Measurements from ENCODE around the gene TMEM88.
"Not testable (repeated sequence)": the region's sequence is repeated elsewhere in the genome, so short reads cannot be mapped to it uniquely, and the experiment has no call there.

TMEM88 gene, protein sequence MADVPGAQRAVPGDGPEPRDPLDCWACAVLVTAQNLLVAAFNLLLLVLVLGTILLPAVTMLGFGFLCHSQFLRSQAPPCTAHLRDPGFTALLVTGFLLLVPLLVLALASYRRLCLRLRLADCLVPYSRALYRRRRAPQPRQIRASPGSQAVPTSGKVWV

DNA sequence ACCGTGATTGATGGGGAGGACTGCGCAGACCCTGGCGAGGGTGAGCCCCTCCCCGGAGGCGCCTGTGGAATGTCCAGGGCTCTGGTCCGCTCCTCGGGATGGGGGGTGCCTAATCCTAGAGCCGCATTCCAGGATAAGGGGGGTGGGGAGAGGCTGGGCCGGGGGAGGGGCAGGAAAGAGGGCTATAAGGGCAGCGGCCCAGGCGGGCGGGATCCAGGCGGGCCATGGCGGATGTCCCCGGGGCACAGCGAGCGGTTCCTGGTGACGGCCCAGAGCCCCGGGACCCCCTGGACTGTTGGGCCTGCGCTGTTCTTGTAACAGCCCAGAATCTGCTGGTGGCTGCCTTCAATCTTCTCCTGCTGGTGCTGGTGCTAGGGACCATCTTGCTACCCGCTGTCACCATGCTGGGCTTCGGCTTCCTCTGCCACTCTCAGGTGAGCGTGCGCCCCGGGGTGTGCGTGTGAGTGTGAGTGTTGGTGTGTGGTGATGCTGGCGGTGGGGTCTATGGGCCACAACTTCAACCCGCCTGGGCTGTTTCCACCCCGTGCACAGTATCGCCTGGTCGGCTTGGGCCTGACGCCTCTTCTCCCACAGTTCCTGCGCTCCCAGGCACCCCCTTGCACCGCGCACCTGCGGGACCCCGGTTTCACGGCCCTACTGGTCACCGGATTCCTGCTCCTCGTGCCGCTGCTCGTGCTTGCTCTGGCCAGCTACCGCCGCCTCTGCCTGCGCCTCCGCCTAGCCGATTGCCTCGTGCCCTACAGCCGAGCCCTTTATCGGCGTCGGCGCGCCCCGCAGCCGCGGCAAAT lies at the start of gene TMEM88:
TMEM88 (plus strand) TSS at position 216 of the 809 bp plus-strand sequence; CDS start at position 225, 9 bp downstream.
- TF ChIP-seq POLR2A (IDR thresholded peaks at IDR 0.05; ENCODE audit: low read depth, low read length) = no peak
- FAIRE-seq = no peak

DNA sequence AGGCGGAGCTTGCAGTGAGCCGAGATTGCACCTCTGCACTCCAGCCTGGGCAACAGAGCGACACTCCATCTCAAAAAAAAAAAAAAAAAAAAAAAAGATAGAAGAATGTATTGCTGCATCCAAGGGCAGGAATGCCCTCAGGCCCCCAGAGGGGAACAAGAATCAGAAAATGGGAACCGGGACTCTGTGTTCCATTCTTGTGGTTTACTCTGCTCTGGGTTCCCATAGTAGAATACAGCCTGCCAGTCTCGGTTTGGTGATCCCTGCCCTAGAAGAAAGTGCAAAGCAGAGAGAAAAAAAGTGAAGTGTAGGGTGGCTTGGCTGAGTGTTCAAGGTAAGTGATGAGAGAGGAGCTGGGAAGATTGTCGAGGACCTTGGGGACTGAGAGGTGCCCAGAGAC lies 48.3 kb upstream of the TMEM88 start:
- FAIRE-seq (no peak), DNase-seq (ENCODE audit: insufficient read length, low spot score) (no peak)
- no peak for TF ChIP-seq POLR2A (IDR thresholded peaks at IDR 0.05; ENCODE audit: low read depth, low read length)

More for the DNA sequence above, at the start of gene TMEM88:
- DNase-seq (ENCODE audit: insufficient read length, low spot score) = no peak

DNA sequence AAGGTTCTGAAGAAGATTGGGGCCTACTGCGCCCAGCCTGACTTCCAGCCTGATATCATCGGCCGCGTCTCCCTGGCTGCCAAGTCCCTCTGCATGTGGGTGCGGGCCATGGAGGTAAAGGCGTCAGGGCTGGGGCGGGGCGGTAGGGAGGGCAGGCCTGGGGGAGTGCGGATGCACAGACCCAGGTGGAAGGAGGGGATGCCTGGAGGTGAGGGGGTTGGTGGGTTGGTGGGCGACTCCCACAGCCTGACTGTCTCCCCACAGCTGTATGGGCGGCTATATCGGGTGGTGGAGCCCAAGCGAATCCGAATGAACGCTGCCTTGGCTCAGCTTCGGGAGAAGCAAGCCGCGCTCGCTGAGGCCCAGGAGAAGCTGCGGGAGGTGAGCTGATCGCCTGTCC lies 47.7 kb upstream of the TMEM88 start:
- DNase-seq (ENCODE audit: insufficient read length, low spot score) (no peak), FAIRE-seq (no peak)
- TF ChIP-seq POLR2A (IDR thresholded peaks at IDR 0.05; ENCODE audit: low read depth, low read length) = no peak

DNA sequence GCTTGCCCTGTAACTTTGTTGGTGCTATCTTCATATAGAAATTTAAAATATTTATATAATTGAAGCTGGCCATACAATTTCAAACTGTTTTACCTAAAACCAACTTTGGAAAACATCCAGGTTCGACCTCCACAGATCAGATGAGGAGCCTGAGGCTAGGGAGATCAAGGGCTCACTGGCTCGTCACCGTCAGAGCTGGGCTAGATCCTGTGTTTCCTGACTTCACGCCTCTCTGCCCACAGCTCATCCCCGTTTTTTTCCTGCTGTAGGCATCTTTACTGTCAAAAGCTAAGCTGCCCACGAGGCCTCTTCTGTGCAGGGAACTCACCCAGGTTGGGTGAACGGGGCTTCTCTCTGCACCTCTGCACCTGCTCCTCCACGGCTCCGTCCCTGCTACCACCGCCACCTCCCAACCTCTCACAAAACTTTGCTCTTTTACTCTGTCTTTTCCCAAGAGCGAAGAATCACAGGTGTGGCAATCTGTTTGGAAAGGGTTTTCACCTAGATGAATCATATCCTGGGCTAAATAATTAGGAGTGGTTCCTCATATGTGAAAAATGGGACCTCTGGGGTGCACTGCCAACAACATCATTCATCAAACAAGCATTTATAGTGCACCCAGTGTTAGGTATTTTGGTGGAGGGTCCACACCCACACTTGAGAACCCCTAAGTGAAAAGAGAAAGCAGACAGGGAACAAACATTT lies 45.6 kb upstream of the TMEM88 start:
- FAIRE-seq (no peak), DNase-seq (ENCODE audit: insufficient read length, low spot score) (no peak)
- no peak for TF ChIP-seq POLR2A (IDR thresholded peaks at IDR 0.05; ENCODE audit: low read depth, low read length)

DNA sequence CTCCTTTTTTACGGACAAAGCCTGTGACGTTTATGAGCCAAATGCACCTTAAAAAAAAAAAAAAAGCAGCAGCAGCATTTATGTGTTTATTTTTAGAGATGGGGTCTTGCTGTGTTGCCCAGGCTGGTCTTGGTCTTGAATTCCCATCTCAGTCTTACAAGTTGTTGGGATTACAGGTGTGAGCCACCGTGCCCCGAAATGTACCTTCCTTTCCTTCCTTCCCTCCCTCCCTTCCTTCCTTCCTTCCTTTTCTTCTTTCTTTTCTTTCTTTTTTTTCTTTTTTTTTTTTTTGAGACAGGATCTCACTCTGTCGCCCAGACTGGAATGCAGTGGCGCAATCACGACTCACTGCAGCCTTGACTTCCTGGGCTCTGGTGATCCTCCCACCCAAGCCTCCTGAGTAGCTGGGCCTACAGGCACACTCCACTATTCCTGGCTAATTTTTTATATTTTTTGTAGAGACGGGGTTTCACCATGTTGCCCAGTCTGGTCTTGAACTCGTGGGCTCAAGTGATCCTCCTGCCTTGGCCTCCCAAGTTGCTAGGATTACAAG lies 45.0 kb upstream of the TMEM88 start:
- not testable (repeated sequence) for FAIRE-seq; DNase-seq (ENCODE audit: insufficient read length, low spot score)

DNA sequence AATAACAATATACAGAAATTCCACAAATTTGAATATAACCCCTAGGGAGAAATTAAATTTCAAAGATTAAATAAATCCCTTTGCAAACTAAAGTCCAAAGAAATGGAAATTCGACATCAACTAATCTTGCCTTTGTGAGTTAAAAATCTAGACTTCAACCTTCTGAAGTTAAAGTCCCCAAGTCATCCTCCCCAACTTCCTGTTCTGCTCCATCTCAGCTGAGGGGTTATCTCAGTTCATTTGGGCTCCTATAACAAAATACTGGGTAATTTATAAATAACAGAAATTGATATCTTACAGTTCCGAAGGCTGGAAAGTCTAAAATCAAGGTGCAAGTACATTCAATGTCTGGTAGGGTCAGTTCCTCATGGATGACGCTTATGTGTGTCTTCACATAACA lies 43.6 kb upstream of the TMEM88 start:
- no peak for DNase-seq (ENCODE audit: insufficient read length, low spot score)
- no peak for FAIRE-seq
- TF ChIP-seq POLR2A (IDR thresholded peaks at IDR 0.05; ENCODE audit: low read depth, low read length) = no peak

DNA sequence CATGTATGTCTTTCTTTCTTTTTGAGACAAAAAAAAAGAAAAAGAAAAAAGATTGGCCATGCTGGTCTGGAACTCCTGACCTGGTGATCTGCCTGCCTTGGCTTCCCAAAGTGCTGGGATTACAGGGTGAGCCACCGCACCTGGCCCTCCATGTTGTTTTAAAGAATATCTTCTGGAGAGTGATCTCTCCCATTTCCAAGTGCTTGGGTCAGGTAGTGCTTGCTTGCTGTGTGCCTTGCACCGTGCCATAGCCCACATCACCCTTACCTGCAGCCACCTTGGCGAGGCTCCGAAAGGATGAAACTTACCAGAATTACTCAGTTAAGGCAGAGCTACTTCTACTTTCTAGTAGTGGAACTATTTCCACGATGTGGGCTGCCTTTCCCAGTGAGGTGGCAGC lies 39.9 kb upstream of the TMEM88 start:
- FAIRE-seq (no peak), DNase-seq (ENCODE audit: insufficient read length, low spot score) (no peak)
- TF ChIP-seq POLR2A (IDR thresholded peaks at IDR 0.05; ENCODE audit: low read depth, low read length) = no peak

DNA sequence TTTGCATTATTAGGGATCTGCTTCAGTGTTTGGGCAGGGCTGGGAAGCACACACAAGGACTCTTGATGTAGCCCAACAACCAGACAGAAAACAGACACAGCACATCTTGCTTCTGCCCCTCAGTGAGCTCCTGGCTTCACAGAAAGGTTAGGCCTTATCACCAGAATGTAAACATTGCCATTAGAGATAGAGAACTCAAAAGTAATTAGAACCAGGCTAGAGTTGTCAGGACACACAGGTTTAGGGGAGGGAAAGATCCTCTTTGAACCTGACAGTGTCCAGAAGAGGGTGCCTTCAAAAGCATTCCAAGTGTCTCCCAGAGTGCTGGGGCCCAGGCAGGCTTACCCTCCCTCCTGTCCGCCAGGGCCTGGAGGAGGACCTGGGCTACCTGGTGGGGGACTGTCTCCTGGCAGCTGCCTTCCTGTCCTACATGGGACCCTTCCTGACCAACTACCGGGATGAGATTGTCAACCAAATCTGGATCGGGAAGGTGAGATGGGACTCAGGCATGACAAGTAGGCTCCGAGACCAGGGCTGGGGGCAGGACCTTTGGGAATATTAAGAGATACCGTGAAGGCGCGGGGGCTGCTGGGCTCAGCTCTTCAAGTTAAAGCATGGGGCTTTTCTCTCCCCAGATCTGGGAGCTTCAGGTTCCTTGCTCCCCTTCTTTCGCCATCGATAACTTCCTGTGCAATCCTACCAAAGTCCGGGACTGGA lies 37.8 kb upstream of the TMEM88 start:
- TF ChIP-seq POLR2A (IDR thresholded peaks at IDR 0.05; ENCODE audit: low read depth, low read length) = no peak
- FAIRE-seq (no peak), DNase-seq (ENCODE audit: insufficient read length, low spot score) (no peak)

DNA sequence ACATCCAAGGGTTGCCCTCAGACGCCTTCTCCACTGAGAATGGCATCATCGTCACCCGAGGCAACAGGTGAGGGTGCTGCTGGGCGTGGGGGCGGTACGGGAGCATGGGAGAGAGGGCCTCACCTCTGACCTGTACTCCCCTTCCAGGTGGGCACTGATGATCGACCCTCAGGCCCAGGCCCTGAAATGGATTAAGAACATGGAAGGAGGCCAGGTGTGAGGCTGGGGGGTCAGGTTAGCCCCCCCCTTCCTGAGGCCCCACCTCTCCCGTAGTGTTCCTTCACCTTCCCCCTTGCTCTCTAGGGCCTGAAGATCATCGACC lies 37.3 kb upstream of the TMEM88 start:
- FAIRE-seq = no peak
- no peak for TF ChIP-seq POLR2A (IDR thresholded peaks at IDR 0.05; ENCODE audit: low read depth, low read length)
- no peak for DNase-seq (ENCODE audit: insufficient read length, low spot score)

DNA sequence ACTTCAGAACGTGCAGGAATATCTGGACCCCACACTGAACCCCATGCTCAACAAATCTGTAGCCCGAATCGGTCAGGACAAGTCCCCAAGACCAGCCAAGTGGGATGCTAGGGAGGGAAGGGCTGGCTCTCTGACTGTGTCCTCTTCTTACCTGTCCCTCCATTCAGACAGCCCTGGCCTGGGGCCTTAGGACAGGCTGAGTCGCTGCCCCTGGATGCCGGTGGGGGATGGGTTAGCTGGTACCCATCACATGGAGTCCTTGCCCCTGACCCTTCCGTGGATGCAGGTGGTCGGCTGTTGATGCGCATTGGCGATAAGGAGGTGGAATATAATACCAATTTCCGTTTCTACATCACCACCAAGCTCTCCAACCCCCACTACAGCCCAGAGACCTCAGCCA lies 36.8 kb upstream of the TMEM88 start:
- DNase-seq (ENCODE audit: insufficient read length, low spot score) = no peak
- TF ChIP-seq POLR2A (IDR thresholded peaks at IDR 0.05; ENCODE audit: low read depth, low read length) = no peak
- FAIRE-seq = no peak

DNA sequence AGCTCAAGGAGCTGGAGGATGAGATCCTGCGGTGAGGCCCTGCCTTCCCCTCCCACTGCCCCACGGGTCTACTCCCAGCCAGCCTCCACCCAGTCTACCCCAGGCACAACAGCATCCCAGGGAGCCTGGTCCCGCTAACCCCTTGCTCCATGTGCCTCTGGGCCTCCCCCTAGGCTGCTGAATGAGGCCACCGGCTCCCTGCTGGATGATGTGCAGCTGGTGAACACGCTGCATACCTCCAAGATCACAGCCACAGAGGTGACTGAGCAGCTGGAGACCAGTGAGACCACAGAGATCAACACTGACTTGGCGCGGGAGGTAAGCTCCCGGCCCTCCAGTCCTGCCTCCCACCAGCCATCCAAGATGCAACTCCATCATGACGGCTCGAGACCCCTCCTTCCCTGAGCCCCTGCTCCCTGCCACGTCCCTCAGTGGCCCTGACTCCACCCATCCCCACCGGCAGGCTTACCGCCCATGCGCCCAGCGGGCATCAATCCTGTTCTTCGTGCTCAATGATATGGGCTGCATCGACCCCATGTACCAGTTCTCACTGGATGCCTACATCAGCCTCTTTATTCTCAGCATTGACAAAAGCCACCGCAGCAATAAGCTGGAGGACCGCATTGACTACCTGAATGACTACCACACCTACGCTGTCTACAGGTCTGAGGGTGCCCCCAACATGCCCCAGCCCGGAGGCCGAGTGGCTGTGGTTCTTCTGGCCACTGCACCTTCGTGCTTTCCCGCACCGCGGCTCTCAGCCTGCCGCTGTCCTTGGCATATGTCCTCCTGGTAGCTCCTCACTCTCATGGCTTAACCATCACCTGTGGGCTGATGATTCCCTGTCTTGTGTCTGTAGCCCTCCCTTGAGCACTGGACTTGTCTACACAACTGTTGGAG lies 35.9 kb upstream of the TMEM88 start:
- TF ChIP-seq POLR2A (IDR thresholded peaks at IDR 0.05; ENCODE audit: low read depth, low read length) = no peak
- no peak for FAIRE-seq
- no peak for DNase-seq (ENCODE audit: insufficient read length, low spot score)

DNA sequence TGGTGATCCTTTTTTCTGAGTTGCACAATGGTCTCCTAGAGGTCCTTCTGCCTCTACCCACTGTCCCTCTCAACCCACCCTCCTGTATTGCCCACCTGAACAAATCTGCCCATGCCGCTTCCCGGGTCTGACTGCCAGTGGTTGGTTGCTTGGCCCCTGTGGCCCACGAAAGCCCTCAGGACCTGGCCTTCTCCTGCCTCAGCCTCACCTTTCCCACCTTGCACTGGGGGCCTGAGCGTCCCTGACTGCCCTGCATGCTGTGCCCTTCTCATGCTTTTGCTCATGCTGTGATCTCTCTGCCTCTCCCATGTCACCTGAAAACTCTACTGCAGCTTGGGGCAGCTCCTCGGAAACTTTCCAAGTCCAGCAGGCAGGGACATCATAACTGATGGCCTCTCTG lies 34.6 kb upstream of the TMEM88 start:
- no peak for DNase-seq (ENCODE audit: insufficient read length, low spot score)
- TF ChIP-seq POLR2A (IDR thresholded peaks at IDR 0.05; ENCODE audit: low read depth, low read length) = no peak
- no peak for FAIRE-seq

DNA sequence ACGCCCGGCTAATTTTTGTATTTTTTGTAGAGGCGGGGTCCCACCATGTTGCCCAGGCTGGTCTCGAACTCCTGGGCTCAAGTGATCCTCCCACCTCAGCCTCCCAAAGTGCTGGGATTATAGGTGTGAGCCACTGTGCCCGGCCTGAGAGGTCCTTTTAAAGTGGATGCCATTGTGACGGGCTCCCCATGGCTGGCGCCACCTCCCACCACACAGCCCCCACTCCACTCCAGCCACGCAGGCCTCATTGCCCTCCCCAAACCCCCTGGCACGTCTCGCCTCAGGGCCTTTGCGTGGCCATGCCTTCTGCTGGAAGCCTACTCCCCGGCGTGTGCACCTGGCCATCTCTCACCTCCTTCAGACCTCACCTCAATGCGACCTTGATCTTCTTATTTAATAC lies 32.7 kb upstream of the TMEM88 start:
- TF ChIP-seq POLR2A (IDR thresholded peaks at IDR 0.05; ENCODE audit: low read depth, low read length) = no peak
- FAIRE-seq = no peak
- no peak for DNase-seq (ENCODE audit: insufficient read length, low spot score)

Measured in H54 (cell line).